ENCODE measurements around the gene COL23A1. TPM values are rescaled to one million over a fixed set of nuclear protein-coding genes. Genes with fewer than 3 reads are reported as not detected.

COL23A1 gene
- total and polyA plus RNA-seq, 2 of the 8 experiments (the other 6 are each of a cell fraction or from before 2014, with no cell fraction given), result 3.1 to 4.7 TPM

DNA sequence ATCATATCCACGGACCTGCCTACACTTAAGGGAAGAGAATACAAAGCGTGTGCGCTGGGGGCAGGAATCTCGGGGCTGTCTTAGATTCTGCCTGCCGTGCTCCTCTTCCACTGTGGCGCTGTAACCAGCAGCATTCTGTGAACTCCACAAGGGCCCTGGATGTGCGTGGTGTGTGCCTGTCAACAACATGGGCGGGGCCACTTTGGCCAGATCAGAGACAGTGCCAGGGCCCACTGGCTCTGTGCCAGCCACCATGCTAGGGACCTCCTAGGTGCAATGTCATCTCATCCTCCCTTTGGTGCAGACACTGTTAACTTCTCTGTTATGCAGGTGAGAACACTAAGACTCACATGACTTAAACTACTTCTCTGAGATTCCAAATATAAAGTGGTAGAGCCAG, 113.7 kb downstream of the COL23A1 start:
- H3K4ac ChIP-seq (replicated peaks; ENCODE audit: insufficient read length, low read depth, low read length), result no peak overlapping the region
- no peak overlapping the region for H3K4me3 ChIP-seq (ENCODE audit: extremely low read depth in 1 of 4, insufficient read depth in 2 of 4, low read depth in 3 of 4, low read length in 4 of 4)
- no peaks in the 10 kb centered on the region for H3K79me2 ChIP-seq (ENCODE audit: control insufficient read depth in 1 of 2, insufficient read depth in 2 of 2, low read length in 2 of 2)

More for the DNA sequence above, 113.7 kb downstream of the COL23A1 start:
- H2BK120ac ChIP-seq (replicated peaks; ENCODE audit: low read depth, low read length), result no peak overlapping the region
- no peak overlapping the region for H2AK5ac ChIP-seq (ENCODE audit: low read depth, low read length)
- no peak overlapping the region for H4K5ac ChIP-seq (ENCODE audit: insufficient read length, low read depth, low read length)
- H2BK12ac ChIP-seq (ENCODE audit: low read depth, low read length), result no peak overlapping the region
- no peak for TF ChIP-seq CBX8 (IDR thresholded peaks at IDR 0.05; ENCODE audit: borderline replicate concordance, low read depth, low read length)
- TF ChIP-seq JUND (IDR thresholded peaks at IDR 0.05; ENCODE audit: low read length), result no peak
- no peaks in the 10 kb centered on the region for H3K36me3 ChIP-seq (ENCODE audit: control insufficient read depth in 2 of 4, insufficient read depth in 4 of 4, low read length in 3 of 4)
- H3K9ac ChIP-seq (replicated peaks in 1 of 4; ENCODE audit: extremely low read depth in 1 of 4, low read depth in 3 of 4, low read length in 3 of 4), result no peak overlapping the region
- H3K27ac ChIP-seq (ENCODE audit: low read depth, low read length), result no peak overlapping the region
- FAIRE-seq (no peak), DNase-seq (ENCODE audit: low read depth in 1 of 2, low spot score in 2 of 2) (no peak)
- H3K23ac ChIP-seq (ENCODE audit: insufficient read length), result no peak overlapping the region
- no peak overlapping the region for H3K18ac ChIP-seq (ENCODE audit: extremely low read depth, low read length)
- no peak overlapping the region for H2BK20ac ChIP-seq (ENCODE audit: low read length)
- no peak overlapping the region for H4K91ac ChIP-seq (replicated peaks; ENCODE audit: insufficient read length, low read length)
- no peak overlapping the region for H3K4me2 ChIP-seq (ENCODE audit: insufficient read depth in 1 of 2, low read depth in 2 of 2, low read length in 2 of 2)
- CTCF ChIA-PET (ENCODE audit: partially characterized antibody), result no interaction called here
- no peak overlapping the region for H3K14ac ChIP-seq (ENCODE audit: insufficient read length)
- no peaks in the 10 kb centered on the region for H3K79me1 ChIP-seq (ENCODE audit: low read depth, low read length)
- no peak overlapping the region for H2BK5ac ChIP-seq (ENCODE audit: low read depth, low read length)
- no peaks in the 10 kb centered on the region for H3K23me2 ChIP-seq (ENCODE audit: low read depth, low read length)
- POLR2A ChIA-PET (ENCODE audit: partially characterized antibody), result no interaction called here
- H3K9me3 ChIP-seq (ENCODE audit: insufficient read depth in 2 of 2, low read depth in 1 of 2, low read length in 1 of 2), result peaks cover 0 to 6% of the 10 kb centered on the region in 2 experiments; a peak in 2 of 4 replicates
- 96% methylated on average over 7 of the region's 8 CpGs; no CpG with 5 or more reads in 1 of the 2 experiments for WGBS, 2 experiments (ENCODE audit: extremely low coverage in 1 of 2, insufficient coverage in 1 of 2, insufficient read length in 1 of 2, insufficient replicate concordance in 2 of 2, low coverage in 1 of 2, low lambda C conversion rate in 2 of 2, missing lambda C conversion rate in 1 of 2)
- no peak overlapping the region for H3K56ac ChIP-seq (replicated peaks; ENCODE audit: insufficient read length, low read depth, low read length)
- H4K20me1 ChIP-seq (replicated peaks in 1 of 2; ENCODE audit: control insufficient read depth in 1 of 2, insufficient read depth in 2 of 2, low read length in 2 of 2), result no peaks in the 10 kb centered on the region
- no peaks in the 10 kb centered on the region for H3K27me3 ChIP-seq (replicated peaks in 1 of 4; ENCODE audit: control insufficient read depth in 3 of 4, extremely low read depth in 1 of 4, insufficient read depth in 3 of 4, low read length in 3 of 4)
- no peaks in the 10 kb centered on the region for H3K4me1 ChIP-seq (replicated peaks in 1 of 4; ENCODE audit: control insufficient read depth in 3 of 4, insufficient read depth in 4 of 4, low read length in 3 of 4)
- no peak overlapping the region for H2BK15ac ChIP-seq (ENCODE audit: low read length)
- no peak overlapping the region for H2AFZ ChIP-seq (ENCODE audit: low read length)
- H4K8ac ChIP-seq (ENCODE audit: extremely low read depth, insufficient read depth, low read length), result no peak overlapping the region

All from H1 (cell line).